ENCODE data around the gene VTCN1. TPM values are rescaled to one million over a fixed set of nuclear protein-coding genes. Genes with fewer than 3 reads are reported as not detected.

VTCN1 gene
- total and polyA plus RNA-seq, 2 experiments from 2014 or later: 12.4 to 14.9 TPM

- no peaks in the 10 kb centered on the region for H3K9me2 ChIP-seq (replicated peaks; ENCODE audit: insufficient read depth)
- H3K27ac ChIP-seq: no peak overlapping the region
- no peak for TF ChIP-seq EZH2phosphoT487 (IDR thresholded peaks at IDR 0.05; ENCODE audit: low read depth, severe bottlenecking, unreplicated experiment)
- TF ChIP-seq CTCF (IDR thresholded peaks at IDR 0.05; ENCODE audit: poor library complexity): no peak
- TF ChIP-seq EZH2 (IDR thresholded peaks at IDR 0.05; ENCODE audit: borderline replicate concordance): no peak
- H3K4me1 ChIP-seq (ENCODE audit: insufficient read depth): no peaks in the 10 kb centered on the region
- no peak overlapping the region for H3K4me3 ChIP-seq
- no peaks in the 10 kb centered on the region for H3K9me3 ChIP-seq (ENCODE audit: low read depth)
- no peaks in the 10 kb centered on the region for H3K27me3 ChIP-seq
- no peaks in the 10 kb centered on the region for H3K79me2 ChIP-seq
- H4K20me1 ChIP-seq (ENCODE audit: insufficient read depth, poor library complexity, severe bottlenecking): no peaks in the 10 kb centered on the region
- no peaks in the 10 kb centered on the region for H3K36me3 ChIP-seq (replicated peaks; ENCODE audit: insufficient read depth, low read depth)
- 95% methylated on average over 2 of the region's 2 CpGs for WGBS (ENCODE audit: low lambda C conversion rate, missing lambda C conversion rate)
- H3K4me2 ChIP-seq: no peak overlapping the region
- H2AFZ ChIP-seq: no peak overlapping the region
- no peak for DNase-seq (ENCODE audit: low spot score)
These were observed 25.2 kb upstream of the VTCN1 start for GRCh38 chr1:117235863-117236465.

- 91% methylated on average over 2 of the region's 2 CpGs for WGBS (ENCODE audit: low lambda C conversion rate, missing lambda C conversion rate)
- no peaks in the 10 kb centered on the region for H3K27me3 ChIP-seq
These were observed 21.8 kb upstream of the VTCN1 start for GRCh38 chr1:117232531-117232930.

GRCh38 chr1:117231748-117232373 is 21.1 kb upstream of the VTCN1 start:
- H3K4me1 ChIP-seq (ENCODE audit: insufficient read depth): no peaks in the 10 kb centered on the region
- no peaks in the 10 kb centered on the region for H3K27me3 ChIP-seq
- WGBS (ENCODE audit: low lambda C conversion rate, missing lambda C conversion rate): 56% methylated on average over 4 of the region's 4 CpGs
- no peak overlapping the region for H2AFZ ChIP-seq
- H3K4me3 ChIP-seq: no peak overlapping the region
- no peaks in the 10 kb centered on the region for H3K36me3 ChIP-seq (replicated peaks; ENCODE audit: insufficient read depth, low read depth)
- TF ChIP-seq EZH2phosphoT487 (IDR thresholded peaks at IDR 0.05; ENCODE audit: low read depth, severe bottlenecking, unreplicated experiment): no peak
- TF ChIP-seq CTCF (IDR thresholded peaks at IDR 0.05; ENCODE audit: poor library complexity): no peak
- no peaks in the 10 kb centered on the region for H3K9me3 ChIP-seq (ENCODE audit: low read depth)
- H3K4me2 ChIP-seq: no peak overlapping the region
- no peaks in the 10 kb centered on the region for H3K79me2 ChIP-seq
- peak; percentile 19 for DNase-seq (ENCODE audit: low spot score)
- H3K9me2 ChIP-seq (replicated peaks; ENCODE audit: insufficient read depth): no peaks in the 10 kb centered on the region
- H3K27ac ChIP-seq: peak overlapping the region; percentile 68
- H4K20me1 ChIP-seq (ENCODE audit: insufficient read depth, poor library complexity, severe bottlenecking): no peaks in the 10 kb centered on the region

More at GRCh38 chr1:117232531-117232930, 21.8 kb upstream of the VTCN1 start:
- no peak for DNase-seq (ENCODE audit: low spot score)
- Histone ChIP-seq H3K79me2 (no peaks in the 10 kb centered on the region), H2AFZ (no peak overlapping the region), H3K4me1 (ENCODE audit: insufficient read depth) (no peaks in the 10 kb centered on the region), H3K4me3 (no peak overlapping the region), H3K27ac (no peak overlapping the region), H3K36me3 (replicated peaks; ENCODE audit: insufficient read depth, low read depth) (no peaks in the 10 kb centered on the region), H3K9me3 (ENCODE audit: low read depth) (no peaks in the 10 kb centered on the region), H3K4me2 (no peak overlapping the region), H4K20me1 (ENCODE audit: insufficient read depth, poor library complexity, severe bottlenecking) (no peaks in the 10 kb centered on the region), H3K9me2 (replicated peaks; ENCODE audit: insufficient read depth) (no peaks in the 10 kb centered on the region)
- TF ChIP-seq CTCF (IDR thresholded peaks at IDR 0.05; ENCODE audit: poor library complexity) (no peak), EZH2phosphoT487 (IDR thresholded peaks at IDR 0.05; ENCODE audit: low read depth, severe bottlenecking, unreplicated experiment) (no peak), EZH2 (IDR thresholded peaks at IDR 0.05; ENCODE audit: borderline replicate concordance) (no peak)

All from hepatocyte (in vitro differentiated cells).